H1 (cell line): ENCODE data around the gene CCDC178. TPM values are rescaled to one million over a fixed set of nuclear protein-coding genes. Genes with fewer than 3 reads are reported as not detected.

Experiments used
- KDM1A ChIP-seq: fragments of 200-600, 300-600 bp; sonication (generic); IDR thresholded peaks from 2 replicates; pipeline ENCODE4 v1.7.1; 2016; ENCODE audit warnings: mild to moderate bottlenecking, low read length, borderline replicate concordance
- polyA plus RNA-seq, 7 experiments: library from polyadenylated mRNA; depleted of rRNA in 3 of 7; stranded (reverse) in 5 of 7; unstranded in 2 of 7; fragments of >200 nt in 5 of 7; fragments of 200-250 nt in 2 of 7; gene quantifications; 1 replicate in 5 of 7; 2 replicates in 1 of 7; 4 replicates in 1 of 7; pipeline versions ENCODE4 v1.2.1 to v1.2.3, GENCODE V29; 2011 to 2013; ENCODE audit warnings: missing spikeins in 2 of 7, mixed read lengths in 2 of 7
- total RNA-seq: library from RNA; stranded (reverse); fragmentation: NEBNext Ultra II Directional; extraction: Animal tissue kit (Norgen Biotek cat#: 25700); gene quantifications from 2 replicates; pipeline ENCODE4 v1.2.1, GENCODE V29; 2021

Gene CCDC178
- total and polyA plus RNA-seq, 2 of the 8 experiments (the other 6 are each of a cell fraction or from before 2014, with no cell fraction given), result not detected

- no peak for TF ChIP-seq KDM1A
These were observed 533.3 kb downstream of the CCDC178 start (continued) for GRCh38 chr18:32907311-32907585.
